Neural progenitor cell (in vitro differentiated cells): ENCODE measurements around the gene COL19A1.

Experiments used
- CTCF ChIP-seq: fragments of 200-600 bp; sonication (generic); IDR thresholded peaks from 2 replicates; pipeline ENCODE4 v1.5.1; 2017; ENCODE audit warnings: antibody characterized with exemption, mild to moderate bottlenecking
- EZH2 ChIP-seq: fragments of 200-600 bp; sonication (generic); IDR thresholded peaks from 2 replicates; pipeline ENCODE4 v1.6.1; 2017; ENCODE audit warnings: antibody characterized with exemption, mild to moderate bottlenecking, moderate library complexity

GRCh38 chr6:70112716-70113115 lies 246.4 kb downstream of the COL19A1 start:
- TF ChIP-seq CTCF (no peak), EZH2 (no peak)
